Measurements from ENCODE around the gene PARVA. TPM values are rescaled to one million over a fixed set of nuclear protein-coding genes. Genes with fewer than 3 reads are reported as not detected.

Gene PARVA
- total and polyA plus RNA-seq, 4 donors: 3.1 to 11.7 (median 11.2) TPM

- H3K9me3 ChIP-seq (ENCODE audit: control insufficient read depth in 4 of 4, low read length in 3 of 4): no peaks in the 10 kb centered on the region
- no peak overlapping the region for H3K27ac ChIP-seq (ENCODE audit: low read depth in 1 of 2, low read length in 2 of 2)
- H3K9ac ChIP-seq (ENCODE audit: low read depth in 1 of 2, low read length in 2 of 2): no peak overlapping the region
- TF ChIP-seq, protein P1, sequence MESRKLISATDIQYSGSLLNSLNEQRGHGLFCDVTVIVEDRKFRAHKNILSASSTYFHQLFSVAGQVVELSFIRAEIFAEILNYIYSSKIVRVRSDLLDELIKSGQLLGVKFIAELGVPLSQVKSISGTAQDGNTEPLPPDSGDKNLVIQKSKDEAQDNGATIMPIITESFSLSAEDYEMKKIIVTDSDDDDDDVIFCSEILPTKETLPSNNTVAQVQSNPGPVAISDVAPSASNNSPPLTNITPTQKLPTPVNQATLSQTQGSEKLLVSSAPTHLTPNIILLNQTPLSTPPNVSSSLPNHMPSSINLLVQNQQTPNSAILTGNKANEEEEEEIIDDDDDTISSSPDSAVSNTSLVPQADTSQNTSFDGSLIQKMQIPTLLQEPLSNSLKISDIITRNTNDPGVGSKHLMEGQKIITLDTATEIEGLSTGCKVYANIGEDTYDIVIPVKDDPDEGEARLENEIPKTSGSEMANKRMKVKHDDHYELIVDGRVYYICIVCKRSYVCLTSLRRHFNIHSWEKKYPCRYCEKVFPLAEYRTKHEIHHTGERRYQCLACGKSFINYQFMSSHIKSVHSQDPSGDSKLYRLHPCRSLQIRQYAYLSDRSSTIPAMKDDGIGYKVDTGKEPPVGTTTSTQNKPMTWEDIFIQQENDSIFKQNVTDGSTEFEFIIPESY (IDR thresholded peaks at IDR 0.05): no peak
- TF ChIP-seq SP1 (IDR thresholded peaks at IDR 0.05): no peak
- TF ChIP-seq EGR1 (IDR thresholded peaks at IDR 0.05; ENCODE audit: low read depth in 2 of 2): no peak
- no peak for TF ChIP-seq FOXA2 (IDR thresholded peaks at IDR 0.05)
- H3K4me3 ChIP-seq (ENCODE audit: low read depth in 1 of 3, low read length in 3 of 3): no peak overlapping the region
- DNase-seq (ENCODE audit: low spot score): no peak
- 96% methylated on average over 6 of the region's 6 CpGs for WGBS
- no peaks in the 10 kb centered on the region for H3K27me3 ChIP-seq (ENCODE audit: control insufficient read depth in 4 of 4, insufficient read depth in 4 of 4, low read length in 3 of 4)
- H3K4me1 ChIP-seq (ENCODE audit: control insufficient read depth in 4 of 4, insufficient read depth in 4 of 4, low read length in 3 of 4): no peaks in the 10 kb centered on the region
- H3K36me3 ChIP-seq (ENCODE audit: control insufficient read depth in 4 of 4, insufficient read depth in 3 of 4, low read depth in 1 of 4, low read length in 3 of 4): no peaks in the 10 kb centered on the region
These were observed 39.2 kb downstream of the PARVA start for GRCh38 chr11:12416552-12416951.

DNA sequence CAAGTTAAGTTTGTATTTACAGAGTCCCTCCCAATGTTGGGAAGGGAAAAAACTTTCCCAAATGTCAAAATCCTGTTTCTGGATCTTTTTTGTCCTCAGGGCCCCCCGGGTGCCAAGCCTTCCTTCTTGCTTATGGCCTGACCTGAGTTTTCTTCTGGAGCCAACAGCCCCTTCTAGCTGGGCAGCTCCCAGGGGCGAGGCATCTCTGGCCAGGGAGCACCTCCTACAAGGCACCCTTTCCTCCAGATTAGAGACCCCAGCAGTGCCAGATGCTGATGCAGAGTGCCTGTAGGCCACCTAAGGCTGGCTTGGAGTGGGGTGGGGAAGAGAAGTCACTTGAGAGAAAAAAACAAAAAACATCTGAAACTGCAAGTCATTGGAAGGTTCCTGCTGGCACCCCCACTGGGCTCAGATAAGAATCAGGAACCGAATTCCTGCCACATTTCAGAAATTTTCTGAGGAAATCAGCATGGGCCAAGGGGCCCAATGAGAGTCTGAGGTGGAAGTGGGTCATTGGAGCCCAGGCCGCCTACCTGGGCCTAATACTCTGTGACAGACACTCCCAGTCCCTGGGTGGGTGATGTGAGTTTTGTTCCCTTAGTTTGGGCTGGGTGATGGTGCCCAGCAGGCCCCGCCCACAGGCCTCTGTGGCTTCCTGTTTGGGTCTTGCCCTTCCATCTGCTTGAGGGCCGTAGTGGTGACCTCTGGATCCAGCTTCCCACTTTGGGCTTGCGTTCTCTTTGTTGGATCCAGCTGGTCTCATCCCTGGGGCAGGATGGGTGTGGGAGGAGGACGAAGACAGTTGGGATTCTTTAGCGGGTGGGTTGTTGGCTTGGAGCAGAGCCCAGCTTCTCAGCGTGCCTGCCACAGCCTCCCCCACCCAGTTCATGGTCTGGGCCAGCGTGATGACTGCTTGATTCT is 40.6 kb downstream of the PARVA start:
- H3K9ac ChIP-seq (ENCODE audit: low read depth in 1 of 2, low read length in 2 of 2): no peak overlapping the region
- TF ChIP-seq RXRA (IDR thresholded peaks at IDR 0.05): no peak
- no peak for TF ChIP-seq FOXA1 (IDR thresholded peaks at IDR 0.05)
- no peak for TF ChIP-seq HNF4G (IDR thresholded peaks at IDR 0.05)
- no peak for TF ChIP-seq HNF4A (conservative IDR thresholded peaks at IDR 0.05)
- no peak for TF ChIP-seq YY1 (IDR thresholded peaks at IDR 0.05)
- TF ChIP-seq, protein P2, sequence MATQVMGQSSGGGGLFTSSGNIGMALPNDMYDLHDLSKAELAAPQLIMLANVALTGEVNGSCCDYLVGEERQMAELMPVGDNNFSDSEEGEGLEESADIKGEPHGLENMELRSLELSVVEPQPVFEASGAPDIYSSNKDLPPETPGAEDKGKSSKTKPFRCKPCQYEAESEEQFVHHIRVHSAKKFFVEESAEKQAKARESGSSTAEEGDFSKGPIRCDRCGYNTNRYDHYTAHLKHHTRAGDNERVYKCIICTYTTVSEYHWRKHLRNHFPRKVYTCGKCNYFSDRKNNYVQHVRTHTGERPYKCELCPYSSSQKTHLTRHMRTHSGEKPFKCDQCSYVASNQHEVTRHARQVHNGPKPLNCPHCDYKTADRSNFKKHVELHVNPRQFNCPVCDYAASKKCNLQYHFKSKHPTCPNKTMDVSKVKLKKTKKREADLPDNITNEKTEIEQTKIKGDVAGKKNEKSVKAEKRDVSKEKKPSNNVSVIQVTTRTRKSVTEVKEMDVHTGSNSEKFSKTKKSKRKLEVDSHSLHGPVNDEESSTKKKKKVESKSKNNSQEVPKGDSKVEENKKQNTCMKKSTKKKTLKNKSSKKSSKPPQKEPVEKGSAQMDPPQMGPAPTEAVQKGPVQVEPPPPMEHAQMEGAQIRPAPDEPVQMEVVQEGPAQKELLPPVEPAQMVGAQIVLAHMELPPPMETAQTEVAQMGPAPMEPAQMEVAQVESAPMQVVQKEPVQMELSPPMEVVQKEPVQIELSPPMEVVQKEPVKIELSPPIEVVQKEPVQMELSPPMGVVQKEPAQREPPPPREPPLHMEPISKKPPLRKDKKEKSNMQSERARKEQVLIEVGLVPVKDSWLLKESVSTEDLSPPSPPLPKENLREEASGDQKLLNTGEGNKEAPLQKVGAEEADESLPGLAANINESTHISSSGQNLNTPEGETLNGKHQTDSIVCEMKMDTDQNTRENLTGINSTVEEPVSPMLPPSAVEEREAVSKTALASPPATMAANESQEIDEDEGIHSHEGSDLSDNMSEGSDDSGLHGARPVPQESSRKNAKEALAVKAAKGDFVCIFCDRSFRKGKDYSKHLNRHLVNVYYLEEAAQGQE (IDR thresholded peaks at IDR 0.05): no peak
- TF ChIP-seq, protein P1 (IDR thresholded peaks at IDR 0.05): no peak
- TF ChIP-seq ATF3 (IDR thresholded peaks at IDR 0.05): no peak
- TF ChIP-seq TAF1 (conservative IDR thresholded peaks at IDR 0.05): no peak
- no peak for TF ChIP-seq JUND (IDR thresholded peaks at IDR 0.05)
- no peak for TF ChIP-seq EGR1 (IDR thresholded peaks at IDR 0.05; ENCODE audit: low read depth in 2 of 2)
- TF ChIP-seq CTCF (IDR thresholded peaks at IDR 0.05; ENCODE audit: low read depth, low read length, missing input control): no peak
- no peak overlapping the region for H3K27ac ChIP-seq (ENCODE audit: low read depth in 1 of 2, low read length in 2 of 2)
- WGBS: 89% methylated on average over 11 of the region's 11 CpGs
- H3K4me1 ChIP-seq (ENCODE audit: control insufficient read depth in 4 of 4, insufficient read depth in 4 of 4, low read length in 3 of 4): no peaks in the 10 kb centered on the region
- no peaks in the 10 kb centered on the region for H3K36me3 ChIP-seq (ENCODE audit: control insufficient read depth in 4 of 4, insufficient read depth in 3 of 4, low read depth in 1 of 4, low read length in 3 of 4)
- H3K27me3 ChIP-seq (ENCODE audit: control insufficient read depth in 4 of 4, insufficient read depth in 4 of 4, low read length in 3 of 4): no peaks in the 10 kb centered on the region
- no peak for DNase-seq (ENCODE audit: low spot score)
- H3K9me3 ChIP-seq (ENCODE audit: control insufficient read depth in 4 of 4, low read length in 3 of 4): no peaks in the 10 kb centered on the region
- no peak overlapping the region for H3K4me3 ChIP-seq (ENCODE audit: low read depth in 1 of 3, low read length in 3 of 3)

All from liver (tissue), 9 donors.